Caco-2 (cell line): Measurements from ENCODE around the gene ZNF587B. TPM values are rescaled to one million over a fixed set of nuclear protein-coding genes. Genes with fewer than 3 reads are reported as not detected.

Source experiments
- Bru-seq: library from RNA; stranded (reverse); fragments of 400-500 nt; gene quantifications from one replicate; lab custom pipeline; 2021; lab: Mats Ljungman, UMichigan
- BruChase-seq, 2 experiments: library from RNA; stranded (reverse); fragments of 400-500 nt; gene quantifications; one replicate each; lab custom pipeline; 2021; lab: Mats Ljungman, UMichigan
- BruUV-seq: library from RNA; stranded (reverse); fragments of 400-500 nt; replicated peaks from 2 replicates; lab custom pipeline; 2021; lab: Mats Ljungman, UMichigan
- CTCF ChIA-PET: fragments of 300-600 bp; sonication (Branson Sonifier 250); formaldehyde crosslinking; loops from one replicate; lab custom pipeline; 2022; ENCODE audit warnings: antibody characterized with exemption; lab: Charles Lee
- POLR2A ChIA-PET: fragments of 300-600 bp; sonication (Branson Sonifier 250); formaldehyde crosslinking; loops from one replicate; lab custom pipeline; 2022; ENCODE audit warnings: antibody characterized with exemption; lab: Charles Lee
- DNase-seq, 2 experiments: peaks; one replicate each; pipeline versions ENCODE4 v3.0.0 to v3.0.0-alpha.2; 2020 to 2022
- H3K27me3 ChIP-seq: replicated peaks from 2 replicates; pipeline ENCODE4 v1.6.0; 2011; ENCODE audit warnings: low read length; ENCODE audit not compliant: control insufficient read depth, insufficient read depth
- H3K36me3 ChIP-seq: 2 replicates; pipeline ENCODE4 v1.5.1; 2011; ENCODE audit warnings: low read length; ENCODE audit not compliant: control insufficient read depth, insufficient read depth
- H3K4me1 ChIP-seq: fragments of 250-450 bp; sonication (Bioruptor Pico); 2 replicates; pipeline ENCODE4 v1.5.1; 2020; ENCODE audit warnings: mild to moderate bottlenecking
- H3K4me3 ChIP-seq: 2 replicates; pipeline ENCODE4 v1.5.1; 2011; ENCODE audit warnings: low read depth, mild to moderate bottlenecking, control low read depth, low read length
- H3K9me3 ChIP-seq: fragments of 250-450 bp; sonication (Bioruptor Pico); 2 replicates; pipeline ENCODE4 v1.5.1; 2020; ENCODE audit warnings: mild to moderate bottlenecking, moderate library complexity
- H3K27ac Mint-ChIP-seq: one replicate; pipeline ENCODE4 v1.8.0; 2022; ENCODE audit warnings: mixed read lengths; ENCODE audit not compliant: unreplicated experiment
- H3K27me3 Mint-ChIP-seq: one replicate; pipeline ENCODE4 v1.8.0; 2022; ENCODE audit warnings: mixed read lengths; ENCODE audit not compliant: insufficient read depth, unreplicated experiment
- H3K36me3 Mint-ChIP-seq: one replicate; pipeline ENCODE4 v1.8.0; 2022; ENCODE audit warnings: mild to moderate bottlenecking, mixed read lengths; ENCODE audit not compliant: insufficient read depth, unreplicated experiment
- H3K4me1 Mint-ChIP-seq: one replicate; pipeline ENCODE4 v1.8.0; 2022; ENCODE audit warnings: low read depth, mixed read lengths; ENCODE audit not compliant: unreplicated experiment
- H3K4me3 Mint-ChIP-seq: one replicate; pipeline ENCODE4 v1.8.0; 2022; ENCODE audit warnings: mild to moderate bottlenecking, moderate library complexity, mixed read lengths; ENCODE audit not compliant: unreplicated experiment
- H3K9me3 Mint-ChIP-seq: one replicate; pipeline ENCODE4 v1.8.0; 2022; ENCODE audit warnings: mixed read lengths; ENCODE audit not compliant: unreplicated experiment
- CTCF ChIP-seq, 2 experiments: fragments of 200-600 bp in 1 of 2; IDR thresholded peaks; 1 replicate in 1 of 2; 2 replicates in 1 of 2; pipeline versions ENCODE4 v1.5.1 to v1.8.0; 2011 to 2022; ENCODE audit warnings: antibody characterized with exemption in 1 of 2, control low read depth in 1 of 2, inconsistent platforms in 1 of 2, low read depth in 1 of 2, low read length in 1 of 2, mild to moderate bottlenecking in 1 of 2, moderate library complexity in 1 of 2; ENCODE audit not compliant: insufficient read depth in 1 of 2, severe bottlenecking in 1 of 2, unreplicated experiment in 1 of 2
- intact Hi-C: fragments of 100-400 bp; cut with micrococcal nuclease; formaldehyde crosslinking; loops from one replicate; pipeline ENCODE4 v1.10.0; 2022; ENCODE audit not compliant: unreplicated experiment
- long read RNA-seq: library from polyadenylated mRNA; stranded (forward); transcript quantifications from one replicate; pipeline ENCODE4 v2.0.0, GENCODE V29; 2022
- total RNA-seq: library from RNA; stranded (reverse); gene quantifications from 2 replicates; pipeline ENCODE4 v1.2.3, GENCODE V29; 2022

Gene ZNF587B
- total RNA-seq (32.5 and 35.4 TPM in 2 replicates), Bru-seq, nascent RNA (percentile 97 among the genes with signal in this experiment), BruChase-seq, experiment 1, labeled RNA remaining after a 2-hour chase (percentile 99 among the genes with signal in this experiment), BruChase-seq, experiment 2, labeled RNA remaining after a 6-hour chase (percentile 97 among the genes with signal in this experiment)
- long read RNA-seq, partial matches to known transcripts = 0 of 1 reads
- long read RNA-seq, other reads (novel, unspliced or antisense) = 1 of 1 reads

GRCh38 chr19:57830071-57830602 is at the start of gene ZNF587B:
Gene ZNF587B, plus strand, starts transcription at chr19:57830299. Its CDS starts 230 bp downstream, at chr19:57830529.
- no peaks in the 10 kb centered on the region for H3K27me3 Mint-ChIP-seq
- H3K4me1 Mint-ChIP-seq = peaks cover 36% of the 10 kb centered on the region

GRCh38 chr19:57786286-57786685 is 43.8 kb upstream of the ZNF587B start:
- Mint-ChIP-seq H3K27ac (no peak overlapping the region), H3K27me3 (no peaks in the 10 kb centered on the region), H3K4me1 (no peaks in the 10 kb centered on the region), H3K9me3 (no peaks in the 10 kb centered on the region), H3K36me3 (peaks cover 27% of the 10 kb centered on the region), H3K4me3 (no peak overlapping the region)
- no peaks in the 10 kb centered on the region for H3K27me3 ChIP-seq
- H3K4me1 ChIP-seq = no peaks in the 10 kb centered on the region
- no peak for TF ChIP-seq CTCF (IDR thresholded peaks at IDR 0.05; ENCODE audit: insufficient read depth in 1 of 2, low read depth in 1 of 2, low read length in 1 of 2, severe bottlenecking in 1 of 2, unreplicated experiment in 1 of 2)
- H3K9me3 ChIP-seq = no peaks in the 10 kb centered on the region
- no TSS peak for BruUV-seq
- no peak overlapping the region for H3K4me3 ChIP-seq
- intact Hi-C loops = no loop called here
- no peak for DNase-seq
- CTCF ChIA-PET = no interaction called here
- no peaks in the 10 kb centered on the region; the same call in 1 of the 2 replicates for H3K36me3 ChIP-seq
- POLR2A ChIA-PET = no interaction called here

More at GRCh38 chr19:57830071-57830602, at the start of gene ZNF587B:
- POLR2A ChIA-PET = no interaction called here
- intact Hi-C loops = no loop called here
- Histone ChIP-seq H3K36me3 (no peaks in the 10 kb centered on the region), H3K4me1 (peaks cover 40% of the 10 kb centered on the region), H3K27me3 (no peaks in the 10 kb centered on the region), H3K9me3 (no peaks in the 10 kb centered on the region), H3K4me3 (0 out of 2 replicates have a peak within 1 kb of the TSS, but pooled peaks have one; percentile 2)
- peak within 1 kb of the TSS; percentile 77 for H3K27ac Mint-ChIP-seq
- H3K36me3 Mint-ChIP-seq = peaks cover 72% of the 10 kb centered on the region
- DNase-seq = peak; percentile 79 to 81
- peak within 1 kb of the TSS; percentile 34 for H3K4me3 Mint-ChIP-seq
- peak; percentile 47 to 60 for TF ChIP-seq CTCF (IDR thresholded peaks at IDR 0.05; ENCODE audit: insufficient read depth in 1 of 2, low read depth in 1 of 2, low read length in 1 of 2, severe bottlenecking in 1 of 2, unreplicated experiment in 1 of 2)
- no TSS peak for BruUV-seq
- H3K9me3 Mint-ChIP-seq = no peaks in the 10 kb centered on the region
- CTCF ChIA-PET = interaction anchor here (1.1 to 1.2 kb wide), 2 partner anchors 11 kb away, joined by 4 to 5 read pairs; no protein-coding TSS in a partner anchor

GRCh38 chr19:57786906-57787305 is 43.2 kb upstream of the ZNF587B start:
- POLR2A ChIA-PET = no interaction called here

More at GRCh38 chr19:57786906-57787305, 43.2 kb upstream of the ZNF587B start:
- Histone ChIP-seq H3K27me3 (no peaks in the 10 kb centered on the region), H3K4me1 (no peaks in the 10 kb centered on the region), H3K9me3 (no peaks in the 10 kb centered on the region), H3K4me3 (no peak overlapping the region), H3K36me3 (no peaks in the 10 kb centered on the region; the same call in 1 of the 2 replicates)
- CTCF ChIA-PET = no interaction called here
- DNase-seq = no peak
- BruUV-seq = no TSS peak
- no peak for TF ChIP-seq CTCF (IDR thresholded peaks at IDR 0.05; ENCODE audit: insufficient read depth in 1 of 2, low read depth in 1 of 2, low read length in 1 of 2, severe bottlenecking in 1 of 2, unreplicated experiment in 1 of 2)
- H3K27me3 Mint-ChIP-seq = no peaks in the 10 kb centered on the region
- H3K9me3 Mint-ChIP-seq = no peaks in the 10 kb centered on the region
- no peak overlapping the region for H3K27ac Mint-ChIP-seq
- intact Hi-C loops = no loop called here
- H3K36me3 Mint-ChIP-seq = peaks cover 27% of the 10 kb centered on the region
- no peaks in the 10 kb centered on the region for H3K4me1 Mint-ChIP-seq
- no peak overlapping the region for H3K4me3 Mint-ChIP-seq
